Measurements from ENCODE around the gene GABBR1. TPM values are rescaled to one million over a fixed set of nuclear protein-coding genes. Genes with fewer than 3 reads are reported as not detected.

GABBR1 gene
- total RNA-seq, 4 donors from 2014 or later, result 55.3 to 89.6 (median 70.5) TPM

DNA sequence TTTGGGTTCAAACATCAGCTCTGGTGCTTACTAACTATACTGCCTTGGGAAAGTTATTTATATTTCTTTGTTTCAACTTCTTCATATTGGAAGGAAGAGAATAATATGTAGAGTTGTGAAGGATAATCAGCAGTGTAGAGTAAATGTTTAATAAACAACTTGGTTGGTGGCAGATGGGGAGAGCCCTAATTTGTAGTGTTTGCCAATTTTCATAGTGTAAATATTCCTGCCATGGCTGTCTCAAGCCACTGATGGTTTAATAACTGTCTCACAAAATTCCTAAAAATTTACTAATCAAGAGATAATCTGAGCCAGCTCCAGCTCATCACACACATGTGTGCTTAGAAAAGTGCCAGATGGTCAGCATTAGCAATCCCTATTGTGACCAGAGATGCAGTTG, 48.2 kb downstream of the GABBR1 start, which contains the start of gene OR2H2:
TSS of gene OR2H2 (plus strand) at position 301 of the 400 bp plus-strand sequence. CDS start 2,824 bp downstream, outside the sequence.
- no peak for TF ChIP-seq POLR2A (IDR thresholded peaks at IDR 0.05)
- TF ChIP-seq EP300 (IDR thresholded peaks at IDR 0.05), result no peak
- no peak for TF ChIP-seq CTCF (IDR thresholded peaks at IDR 0.05)
- H3K36me3 ChIP-seq, result no peaks in the 10 kb centered on the region
- H3K27me3 ChIP-seq, result no peaks in the 10 kb centered on the region
- no peaks in the 10 kb centered on the region for H3K9me3 ChIP-seq
- no peak for DNase-seq (ENCODE audit: low spot score in 2 of 2)
- no peak within 1 kb of the TSS for H3K27ac ChIP-seq
- no peak within 1 kb of the TSS for H3K4me3 ChIP-seq
- no peaks in the 10 kb centered on the region for H3K4me1 ChIP-seq

- Histone ChIP-seq H3K27ac (no peak overlapping the region), H3K4me1 (no peaks in the 10 kb centered on the region), H3K36me3 (no peaks in the 10 kb centered on the region), H3K4me3 (no peak overlapping the region), H3K9me3 (no peaks in the 10 kb centered on the region), H3K27me3 (peaks cover 0 to 3% of the 10 kb centered on the region in 2 donors)
- no peak for DNase-seq (ENCODE audit: low spot score in 2 of 2)
- TF ChIP-seq CTCF (IDR thresholded peaks at IDR 0.05) (no peak), EP300 (IDR thresholded peaks at IDR 0.05) (no peak), POLR2A (IDR thresholded peaks at IDR 0.05) (no peak)
- 61 to 62% methylated on average over 7 of the region's 7 CpGs for WGBS, 2 donors
Observed at GRCh38 chr6:29577544-29577943, 55.4 kb downstream of the GABBR1 start.

DNA sequence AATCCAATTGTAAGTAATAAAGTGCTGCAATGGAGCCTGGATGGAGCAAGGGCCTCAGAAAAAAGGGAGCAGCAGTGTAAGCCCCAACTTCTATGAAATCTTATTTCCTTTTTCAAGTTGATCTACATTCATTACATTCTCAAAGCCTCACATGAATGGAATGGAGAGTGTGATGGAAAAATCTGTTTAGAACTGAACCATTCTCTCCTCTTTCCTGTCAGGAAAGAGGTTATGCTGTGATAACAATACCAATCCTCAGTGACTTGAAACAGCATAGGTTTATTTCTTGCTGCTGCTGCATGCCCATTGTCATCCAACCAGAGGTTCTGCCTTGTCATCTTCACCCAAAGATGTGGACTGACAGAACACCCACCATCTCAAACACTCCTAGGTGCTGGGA, 56.9 kb downstream of the GABBR1 start:
- no peak for DNase-seq (ENCODE audit: low spot score in 2 of 2)
- H3K9me3 ChIP-seq, result no peaks in the 10 kb centered on the region
- peaks cover 0 to 3% of the 10 kb centered on the region in 2 donors for H3K27me3 ChIP-seq
- no peaks in the 10 kb centered on the region for H3K4me1 ChIP-seq
- no peak overlapping the region for H3K27ac ChIP-seq
- no peaks in the 10 kb centered on the region for H3K36me3 ChIP-seq
- no peak overlapping the region for H3K4me3 ChIP-seq
- TF ChIP-seq POLR2A (IDR thresholded peaks at IDR 0.05) (no peak), CTCF (IDR thresholded peaks at IDR 0.05) (no peak), EP300 (IDR thresholded peaks at IDR 0.05) (no peak)

- Histone ChIP-seq H3K27me3 (no peaks in the 10 kb centered on the region), H3K9me3 (no peaks in the 10 kb centered on the region), H3K4me1 (no peaks in the 10 kb centered on the region), H3K4me3 (no peak overlapping the region), H3K36me3 (no peaks in the 10 kb centered on the region), H3K27ac (no peak overlapping the region)
- no peak for DNase-seq (ENCODE audit: low spot score in 2 of 2)
- WGBS, 2 donors, result 64 to 67% methylated on average over 5 of the region's 5 CpGs
- TF ChIP-seq CTCF (IDR thresholded peaks at IDR 0.05), result no peak
- TF ChIP-seq POLR2A (IDR thresholded peaks at IDR 0.05), result no peak
Observed at GRCh38 chr6:29567991-29568390, 65.0 kb downstream of the GABBR1 start.

GRCh38 chr6:29567541-29567940, 65.4 kb downstream of the GABBR1 start:
- Histone ChIP-seq H3K4me1 (no peaks in the 10 kb centered on the region), H3K9me3 (no peaks in the 10 kb centered on the region), H3K4me3 (no peak overlapping the region), H3K36me3 (no peaks in the 10 kb centered on the region), H3K27ac (no peak overlapping the region), H3K27me3 (no peaks in the 10 kb centered on the region)
- no peak for DNase-seq (ENCODE audit: low spot score in 2 of 2)
- WGBS, 2 donors, result 33 to 52% methylated on average over 2 of the region's 2 CpGs
- TF ChIP-seq CTCF (IDR thresholded peaks at IDR 0.05), result no peak

All from tibial nerve (tissue), 4 donors.